ENCODE data around the gene ADAMTS15.

The ADAMTS15 gene, protein sequence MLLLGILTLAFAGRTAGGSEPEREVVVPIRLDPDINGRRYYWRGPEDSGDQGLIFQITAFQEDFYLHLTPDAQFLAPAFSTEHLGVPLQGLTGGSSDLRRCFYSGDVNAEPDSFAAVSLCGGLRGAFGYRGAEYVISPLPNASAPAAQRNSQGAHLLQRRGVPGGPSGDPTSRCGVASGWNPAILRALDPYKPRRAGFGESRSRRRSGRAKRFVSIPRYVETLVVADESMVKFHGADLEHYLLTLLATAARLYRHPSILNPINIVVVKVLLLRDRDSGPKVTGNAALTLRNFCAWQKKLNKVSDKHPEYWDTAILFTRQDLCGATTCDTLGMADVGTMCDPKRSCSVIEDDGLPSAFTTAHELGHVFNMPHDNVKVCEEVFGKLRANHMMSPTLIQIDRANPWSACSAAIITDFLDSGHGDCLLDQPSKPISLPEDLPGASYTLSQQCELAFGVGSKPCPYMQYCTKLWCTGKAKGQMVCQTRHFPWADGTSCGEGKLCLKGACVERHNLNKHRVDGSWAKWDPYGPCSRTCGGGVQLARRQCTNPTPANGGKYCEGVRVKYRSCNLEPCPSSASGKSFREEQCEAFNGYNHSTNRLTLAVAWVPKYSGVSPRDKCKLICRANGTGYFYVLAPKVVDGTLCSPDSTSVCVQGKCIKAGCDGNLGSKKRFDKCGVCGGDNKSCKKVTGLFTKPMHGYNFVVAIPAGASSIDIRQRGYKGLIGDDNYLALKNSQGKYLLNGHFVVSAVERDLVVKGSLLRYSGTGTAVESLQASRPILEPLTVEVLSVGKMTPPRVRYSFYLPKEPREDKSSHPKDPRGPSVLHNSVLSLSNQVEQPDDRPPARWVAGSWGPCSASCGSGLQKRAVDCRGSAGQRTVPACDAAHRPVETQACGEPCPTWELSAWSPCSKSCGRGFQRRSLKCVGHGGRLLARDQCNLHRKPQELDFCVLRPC

GRCh38 chr11:130448416-130449309 lies at the start of gene ADAMTS15:
ADAMTS15 (plus strand) TSS chr11:130448645; CDS start chr11:130448974, 329 bp downstream.
- no peak for DNase-seq

DNA sequence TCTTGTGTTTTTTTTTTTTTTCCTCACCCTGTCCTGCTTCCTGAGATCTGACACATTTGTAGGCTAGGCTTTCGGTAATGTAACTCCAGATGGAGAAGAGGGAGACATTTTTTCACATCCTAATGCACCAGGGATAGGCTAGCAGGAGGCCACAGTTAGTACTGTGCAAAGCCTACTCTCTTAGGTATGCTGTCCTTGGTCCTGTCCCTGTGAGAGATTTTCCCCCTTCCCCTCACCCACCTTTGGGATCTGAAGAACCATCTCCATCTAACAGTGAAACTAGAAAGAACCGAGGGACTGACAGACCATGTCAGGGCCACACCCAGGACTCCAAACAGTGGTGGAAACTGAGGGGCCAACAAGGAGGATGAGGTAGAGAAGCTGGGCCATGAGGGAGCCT lies 49.2 kb upstream of the ADAMTS15 start:
- DNase-seq, result no peak

GRCh38 chr11:130400781-130401483 lies 47.5 kb upstream of the ADAMTS15 start:
- no peak for DNase-seq

DNA sequence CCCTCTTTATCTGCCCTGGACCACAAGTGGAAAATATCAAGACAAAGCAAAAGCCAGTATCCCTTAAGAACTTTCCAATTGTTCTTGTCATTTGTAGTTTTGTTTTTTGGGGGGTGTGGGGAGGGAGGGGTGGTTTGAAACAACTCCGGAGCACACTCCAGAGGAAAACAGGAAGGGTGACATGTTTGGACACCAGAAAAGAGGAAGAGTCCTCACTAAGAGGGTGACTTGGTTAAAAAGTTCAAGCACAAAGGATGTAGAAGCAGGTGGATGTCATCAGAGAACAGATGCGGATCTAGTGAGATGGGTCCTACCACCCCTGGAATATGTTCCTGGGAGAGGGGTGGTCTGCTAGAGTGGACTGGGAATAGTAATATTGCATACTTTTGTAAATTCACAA lies 45.9 kb upstream of the ADAMTS15 start:
- DNase-seq, result no peak

DNA sequence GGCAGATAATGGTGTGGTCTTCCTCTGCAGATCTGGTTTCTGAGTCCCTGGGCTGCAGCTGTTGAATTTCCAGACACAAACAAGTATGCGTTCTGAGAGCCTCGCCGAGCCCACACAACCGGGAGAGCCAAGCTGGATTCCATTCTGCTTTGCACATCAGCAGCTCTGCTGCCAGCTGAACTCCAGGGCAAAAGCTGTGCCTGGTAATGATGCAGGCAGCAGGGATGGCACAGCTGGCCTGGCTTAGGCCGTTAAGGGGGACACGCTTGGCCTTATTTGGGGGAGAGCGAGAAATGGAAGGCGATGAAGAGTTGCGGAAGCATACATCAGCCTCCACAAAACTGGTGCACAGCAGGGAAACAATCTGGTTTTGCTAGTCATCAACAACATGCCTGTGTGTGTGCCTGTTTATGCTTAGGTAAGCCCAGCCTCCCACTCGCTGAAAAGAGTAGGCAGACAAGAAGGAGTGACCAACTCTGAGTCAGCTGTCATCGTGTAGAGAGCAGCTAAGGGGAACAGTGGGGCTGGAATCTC lies 45.1 kb upstream of the ADAMTS15 start:
- DNase-seq, result no peak

DNA sequence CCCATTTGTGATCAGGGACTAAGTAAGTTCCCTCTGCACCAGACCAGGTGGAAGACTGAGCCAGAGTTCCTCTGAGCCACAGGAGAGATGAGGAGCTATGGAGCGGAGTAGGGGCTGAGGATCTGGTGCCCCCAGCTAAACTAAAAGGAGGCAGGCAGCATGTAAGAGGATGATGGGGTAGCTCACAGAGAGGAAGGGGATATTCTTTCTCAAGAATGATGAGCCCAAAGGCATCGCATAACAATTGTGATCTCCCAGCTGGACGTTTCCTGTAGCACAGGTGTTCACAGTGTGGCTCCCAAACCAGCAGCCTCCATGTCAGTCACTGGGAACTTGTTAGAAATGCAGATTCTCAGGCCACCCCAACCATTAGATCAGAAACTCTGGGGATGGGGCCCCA lies 44.5 kb upstream of the ADAMTS15 start:
- no peak for DNase-seq

DNA sequence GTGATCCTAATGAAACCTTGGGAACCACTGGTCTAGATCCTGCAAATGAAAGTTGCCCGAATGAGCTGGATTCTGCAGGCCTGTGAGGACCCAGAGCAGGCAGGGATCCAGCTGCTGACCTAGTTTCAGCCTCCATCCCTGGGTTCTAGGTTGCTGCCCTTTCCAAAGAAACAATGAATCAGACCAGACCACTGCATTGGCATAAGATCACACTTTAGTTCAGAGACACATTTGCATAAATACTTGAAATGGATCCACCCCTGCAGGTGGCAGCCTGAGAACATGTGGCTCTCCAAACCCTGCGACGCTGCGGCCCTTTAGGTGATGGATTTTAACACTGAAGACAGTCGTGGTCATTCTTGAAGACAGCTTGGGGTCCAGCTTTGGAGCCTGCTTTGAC lies 43.7 kb upstream of the ADAMTS15 start:
- DNase-seq, result no peak

DNA sequence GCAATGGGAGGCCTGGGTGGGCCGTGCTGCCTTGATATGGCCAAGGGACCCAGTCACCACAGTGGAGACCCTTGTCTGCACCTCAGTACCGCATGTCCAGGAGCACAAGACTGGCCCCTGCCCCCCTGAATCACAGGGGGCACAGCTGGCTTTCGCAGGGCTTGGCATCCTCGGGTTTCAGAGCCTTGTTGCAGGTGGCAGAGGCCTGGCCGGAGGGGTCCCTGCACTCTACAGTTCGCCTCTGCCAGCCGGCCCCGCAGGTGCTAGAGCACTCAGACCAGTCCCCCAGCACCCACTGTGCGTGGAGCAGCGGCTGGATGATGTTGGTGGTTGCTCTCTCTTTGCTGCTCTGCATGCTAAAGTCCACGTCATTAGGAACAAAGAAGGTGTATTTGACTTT lies 43.0 kb upstream of the ADAMTS15 start:
- DNase-seq, result no peak

DNA sequence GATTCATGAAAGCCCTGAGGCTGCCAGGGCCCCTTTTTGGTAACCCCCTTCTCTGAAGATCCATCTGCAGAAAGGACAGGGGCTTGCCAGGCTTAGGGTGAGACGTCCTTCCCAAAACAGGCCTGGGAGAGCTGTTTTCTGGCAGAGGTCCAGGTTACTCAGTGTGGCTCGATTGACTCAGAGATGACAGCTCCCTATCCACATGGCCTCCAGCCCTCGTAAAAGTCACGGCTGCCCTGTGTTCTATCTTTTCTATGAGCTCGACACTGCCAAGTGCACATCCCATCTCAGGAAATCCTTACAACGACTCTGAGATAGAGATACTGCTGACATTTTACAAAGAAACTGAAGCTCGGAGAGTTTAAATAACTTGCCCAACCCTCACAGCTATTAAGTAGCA lies 40.5 kb upstream of the ADAMTS15 start:
- no peak for DNase-seq

GRCh38 chr11:130408401-130408890 lies 40.0 kb upstream of the ADAMTS15 start:
- DNase-seq, result no peak

GRCh38 chr11:130408901-130409300 lies 39.5 kb upstream of the ADAMTS15 start:
- DNase-seq, result no peak

- DNase-seq, result no peak
These were observed 38.7 kb upstream of the ADAMTS15 start for GRCh38 chr11:130409594-130410388.

DNA sequence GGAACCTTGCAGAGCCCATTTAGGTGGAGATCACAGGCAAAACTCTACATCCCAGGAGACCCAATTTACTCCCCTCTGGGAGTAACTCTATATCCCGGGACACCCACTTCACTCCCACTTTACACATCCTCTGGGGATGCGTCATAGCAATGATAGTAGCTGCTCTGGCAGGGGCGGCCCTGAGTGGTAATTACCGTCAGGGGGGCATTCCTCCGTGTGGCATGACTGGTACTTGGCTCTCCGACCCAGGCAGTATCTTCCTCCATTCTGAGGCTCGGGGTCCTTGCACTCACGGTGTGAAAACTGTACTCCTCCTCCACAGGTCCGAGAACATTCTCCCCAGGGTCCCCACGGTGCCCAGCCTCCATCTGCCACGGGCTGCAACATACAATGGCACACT lies 37.2 kb upstream of the ADAMTS15 start:
- no peak for DNase-seq

DNA sequence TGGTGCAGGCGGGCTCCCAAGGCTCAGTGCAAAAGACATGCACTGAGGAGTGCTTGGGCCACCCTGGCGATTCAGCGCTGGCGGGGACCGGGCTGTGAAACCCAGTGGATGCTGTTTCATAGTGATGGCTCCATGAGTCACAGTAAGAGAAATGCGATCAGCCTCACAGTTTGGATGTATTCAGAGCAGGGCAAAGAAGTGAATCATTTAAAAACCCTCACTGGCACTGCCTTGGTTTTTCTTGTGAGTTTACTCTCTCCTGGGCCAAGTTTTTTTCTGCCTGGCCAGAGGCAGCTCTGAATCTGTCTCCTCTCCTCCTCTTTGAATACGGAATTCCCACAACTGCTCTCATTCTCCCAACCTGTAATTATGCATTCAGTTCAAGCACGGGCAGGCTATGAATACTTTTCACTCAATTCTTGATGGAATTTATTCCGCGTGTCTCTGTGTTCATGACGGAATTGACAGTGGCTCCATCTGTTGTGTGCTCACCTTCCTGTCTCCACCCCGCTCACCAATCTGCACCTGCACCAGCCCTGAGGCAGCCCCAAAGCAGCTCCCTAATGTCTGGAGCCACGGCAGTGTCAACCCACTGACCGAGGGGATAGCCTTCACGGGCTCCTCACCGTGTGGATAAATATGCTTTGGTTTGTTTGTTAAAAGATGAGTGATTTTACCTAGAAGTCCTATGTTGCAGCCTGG lies 34.9 kb upstream of the ADAMTS15 start:
- DNase-seq, result no peak

DNA sequence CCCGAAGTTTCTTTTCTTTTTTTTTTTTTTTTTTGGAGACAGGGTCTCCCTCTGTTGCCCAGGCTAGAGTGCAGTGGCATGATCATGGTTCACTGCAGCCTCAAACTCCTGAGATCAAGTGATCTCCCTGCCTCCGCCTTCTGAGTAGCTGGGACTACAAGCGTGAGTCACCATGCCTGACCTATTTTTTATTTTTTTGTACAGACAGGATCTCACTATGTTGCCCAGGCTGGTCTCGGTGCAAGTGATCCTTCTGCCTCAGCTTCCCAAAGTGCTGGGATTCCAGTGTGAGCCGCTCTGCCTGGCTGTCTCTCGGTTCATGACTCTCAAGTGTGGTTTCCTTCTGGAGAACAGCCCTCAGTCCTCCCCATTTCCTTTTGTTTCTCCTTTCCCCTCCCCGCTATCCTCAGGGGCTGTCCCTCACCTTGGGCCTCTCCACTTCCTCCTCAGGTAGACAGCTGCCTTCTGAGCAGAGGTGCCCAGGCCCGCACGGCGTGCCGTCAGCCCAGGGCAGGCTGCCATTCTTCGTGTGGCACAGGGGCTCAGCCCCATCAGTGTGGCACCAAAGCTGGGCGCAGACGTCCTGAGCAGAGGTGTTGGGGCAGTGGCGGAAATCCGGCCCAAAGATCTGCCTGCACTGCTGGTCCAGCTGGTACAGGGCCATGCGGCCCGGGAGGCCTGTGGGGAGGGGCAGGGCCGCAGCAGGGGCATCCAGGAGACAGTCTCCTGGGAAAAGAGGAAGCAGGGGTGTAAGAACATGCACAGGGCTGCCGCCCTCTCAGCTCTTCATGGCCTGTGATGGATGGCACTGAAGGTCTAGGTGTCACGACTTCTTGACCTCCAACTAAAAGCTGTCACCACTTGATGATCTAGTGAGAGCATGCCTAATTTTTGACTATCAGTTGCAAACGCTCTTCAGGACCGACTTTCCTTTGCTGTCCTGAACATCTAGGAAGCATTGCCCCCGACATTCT lies 34.1 kb upstream of the ADAMTS15 start:
- DNase-seq, result no peak

GRCh38 chr11:130415731-130416529 lies 32.5 kb upstream of the ADAMTS15 start:
- no peak for DNase-seq

GRCh38 chr11:130416530-130416882 lies 31.9 kb upstream of the ADAMTS15 start:
- no peak for DNase-seq

GRCh38 chr11:130416906-130417305 lies 31.5 kb upstream of the ADAMTS15 start:
- no peak for DNase-seq

Data from activated effector memory CD4-positive, alpha-beta T cell treated with Interleukin-2 at 50 U/mL for 16 hours (primary cell).